Activated CD4-positive, alpha-beta T cell treated with anti-CD3 and anti-CD28 coated beads, Interleukin-2, amount 10 ng/mL, durations not matched to agents 24 days and 14 days (primary cell): Measurements from ENCODE around the gene VASH1. TPM values are rescaled to one million over a fixed set of nuclear protein-coding genes. Genes with fewer than 3 reads are reported as not detected.

Source experiments
- DNase-seq: peaks from one replicate; pipeline ENCODE4 v3.0.0; 2022
- H3K27ac Mint-ChIP-seq: one replicate; pipeline ENCODE4 v1.8.0; 2022; ENCODE audit warnings: mild to moderate bottlenecking, mixed read lengths
- H3K27me3 Mint-ChIP-seq: one replicate; pipeline ENCODE4 v1.8.0; 2022; ENCODE audit warnings: mixed read lengths
- H3K36me3 Mint-ChIP-seq: one replicate; pipeline ENCODE4 v1.8.0; 2022; ENCODE audit warnings: low read depth, mild to moderate bottlenecking, mixed read lengths
- H3K4me1 Mint-ChIP-seq: one replicate; pipeline ENCODE4 v1.8.0; 2021; ENCODE audit warnings: mixed read lengths
- H3K4me3 Mint-ChIP-seq: one replicate; pipeline ENCODE4 v1.8.0; 2022; ENCODE audit warnings: mild to moderate bottlenecking, moderate library complexity, mixed read lengths
- H3K9me3 Mint-ChIP-seq: one replicate; pipeline ENCODE4 v1.8.0; 2021; ENCODE audit warnings: mixed read lengths
- intact Hi-C: fragments of 100-400 bp; cut with micrococcal nuclease; formaldehyde crosslinking; loops from one replicate; pipeline ENCODE4 v1.15.1; 2023
- total RNA-seq: library from RNA; stranded (reverse); gene quantifications from 2 replicates; pipeline ENCODE4 v1.2.3, GENCODE V29; 2022

VASH1 gene
- total RNA-seq, 1 donor from 2014 or later: 6.9 TPM

- intact Hi-C loops: no loop called here
- no peaks in the 10 kb centered on the region for H3K4me1 Mint-ChIP-seq
- peaks cover 9% of the 10 kb centered on the region for H3K27me3 Mint-ChIP-seq
- H3K9me3 Mint-ChIP-seq: no peaks in the 10 kb centered on the region
- no peak overlapping the region for H3K4me3 Mint-ChIP-seq
- DNase-seq: no peak
- H3K27ac Mint-ChIP-seq: no peak overlapping the region
- no peaks in the 10 kb centered on the region for H3K36me3 Mint-ChIP-seq
Observed at GRCh38 chr14:76829650-76830421, 68.6 kb downstream of the VASH1 start.

DNA sequence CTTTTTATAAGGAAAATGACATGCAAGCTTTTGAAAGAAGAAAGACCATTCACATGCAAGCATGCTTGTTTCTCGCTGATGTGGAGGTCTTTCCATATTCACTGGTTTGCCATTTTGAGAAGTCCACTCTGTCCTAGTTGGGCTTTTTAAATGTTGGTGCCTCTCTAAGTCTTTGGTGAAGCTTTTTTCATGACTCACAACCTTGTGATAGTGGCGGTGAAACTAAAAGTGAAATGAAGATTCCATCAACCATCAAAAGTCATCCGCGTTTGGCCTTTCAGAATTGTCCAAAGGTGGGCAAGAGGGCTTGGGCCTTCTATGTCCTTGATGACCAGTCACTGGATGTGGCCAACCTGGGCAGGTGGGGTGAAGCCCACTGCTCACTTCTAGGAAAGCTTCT, 69.3 kb downstream of the VASH1 start:
- Mint-ChIP-seq H3K4me1 (no peaks in the 10 kb centered on the region), H3K9me3 (no peaks in the 10 kb centered on the region), H3K27ac (no peak overlapping the region), H3K27me3 (peaks cover 6% of the 10 kb centered on the region), H3K4me3 (no peak overlapping the region), H3K36me3 (no peaks in the 10 kb centered on the region)
- intact Hi-C loops: no loop called here
- no peak for DNase-seq

GRCh38 chr14:76832503-76832988, 71.3 kb downstream of the VASH1 start:
- Mint-ChIP-seq H3K27me3 (peaks cover 11% of the 10 kb centered on the region), H3K9me3 (no peaks in the 10 kb centered on the region), H3K36me3 (no peaks in the 10 kb centered on the region), H3K4me1 (no peaks in the 10 kb centered on the region), H3K27ac (no peak overlapping the region), H3K4me3 (no peak overlapping the region)
- intact Hi-C loops: no loop called here
- DNase-seq: no peak

Other genes with a start within 250 kb of the VASH1 start
- gene ANGEL1, start 51.4 kb downstream of the VASH1 start, total RNA-seq: 16.4 and 17.2 TPM in 2 replicates
- gene LRRC74A, start 64.9 kb downstream of the VASH1 start, total RNA-seq: not detected in 2 replicates